Stimulated activated CD8-positive, alpha-beta memory T cell treated with anti-CD3 and anti-CD28 coated beads, Interleukin-7, amount 100 ng/mL, for 24 hours (primary cell): Measurements from ENCODE around the gene BUB1B.
"Not testable (repeated sequence)": the region's sequence is repeated elsewhere in the genome, so short reads cannot be mapped to it uniquely, and the experiment has no call there.

Source experiments
- DNase-seq: peaks from one replicate; pipeline ENCODE4 v3.0.0-alpha.2; 2020; ENCODE audit warnings: low read depth

The BUB1B gene

GRCh38 chr15:40160689-40161688, at the start of gene BUB1B:
BUB1B (plus strand) TSS chr15:40161069; CDS start chr15:40161221, 152 bp downstream.
- DNase-seq, result peak; percentile 76

- no peak for DNase-seq
These were observed 49.0 kb upstream of the BUB1B start for GRCh38 chr15:40111888-40112287.

- DNase-seq, result no peak
These were observed 48.1 kb upstream of the BUB1B start for GRCh38 chr15:40112789-40113188.

GRCh38 chr15:40114218-40114617, 46.7 kb upstream of the BUB1B start:
- no peak for DNase-seq

- DNase-seq, result not testable (repeated sequence)
These were observed 45.8 kb upstream of the BUB1B start for GRCh38 chr15:40115106-40115505.

- no peak for DNase-seq
These were observed 45.2 kb upstream of the BUB1B start for GRCh38 chr15:40115670-40116093.

- no peak for DNase-seq
These were observed 42.4 kb upstream of the BUB1B start for GRCh38 chr15:40118473-40118872.

GRCh38 chr15:40121911-40122638, 38.8 kb upstream of the BUB1B start:
- no peak for DNase-seq

- DNase-seq, result not testable (repeated sequence)
These were observed 37.9 kb upstream of the BUB1B start for GRCh38 chr15:40122989-40123388.

- not testable (repeated sequence) for DNase-seq
These were observed 37.0 kb upstream of the BUB1B start for GRCh38 chr15:40123863-40124262.

GRCh38 chr15:40124333-40124732, 36.5 kb upstream of the BUB1B start:
- DNase-seq, result not testable (repeated sequence)

- DNase-seq, result not testable (repeated sequence)
These were observed 36.0 kb upstream of the BUB1B start for GRCh38 chr15:40124807-40125285.

GRCh38 chr15:40125950-40126349, 34.9 kb upstream of the BUB1B start:
- no peak for DNase-seq

GRCh38 chr15:40128766-40129660, 31.9 kb upstream of the BUB1B start:
- DNase-seq, result no peak

- DNase-seq, result no peak
These were observed 30.8 kb upstream of the BUB1B start for GRCh38 chr15:40130118-40130517.

- DNase-seq, result no peak
These were observed 29.9 kb upstream of the BUB1B start for GRCh38 chr15:40130799-40131502.

GRCh38 chr15:40133544-40133943, 27.3 kb upstream of the BUB1B start:
- DNase-seq, result no peak

- no peak for DNase-seq
These were observed 26.0 kb upstream of the BUB1B start for GRCh38 chr15:40134885-40135284.

- DNase-seq, result not testable (repeated sequence)
These were observed 24.9 kb upstream of the BUB1B start for GRCh38 chr15:40135846-40136450.

GRCh38 chr15:40136470-40137302, 24.2 kb upstream of the BUB1B start:
- DNase-seq, result no peak
